Measurements from ENCODE around the gene NIN.
"Not testable (repeated sequence)": the region's sequence is repeated elsewhere in the genome, so short reads cannot be mapped to it uniquely, and the experiment has no call there.

The NIN gene

DNA sequence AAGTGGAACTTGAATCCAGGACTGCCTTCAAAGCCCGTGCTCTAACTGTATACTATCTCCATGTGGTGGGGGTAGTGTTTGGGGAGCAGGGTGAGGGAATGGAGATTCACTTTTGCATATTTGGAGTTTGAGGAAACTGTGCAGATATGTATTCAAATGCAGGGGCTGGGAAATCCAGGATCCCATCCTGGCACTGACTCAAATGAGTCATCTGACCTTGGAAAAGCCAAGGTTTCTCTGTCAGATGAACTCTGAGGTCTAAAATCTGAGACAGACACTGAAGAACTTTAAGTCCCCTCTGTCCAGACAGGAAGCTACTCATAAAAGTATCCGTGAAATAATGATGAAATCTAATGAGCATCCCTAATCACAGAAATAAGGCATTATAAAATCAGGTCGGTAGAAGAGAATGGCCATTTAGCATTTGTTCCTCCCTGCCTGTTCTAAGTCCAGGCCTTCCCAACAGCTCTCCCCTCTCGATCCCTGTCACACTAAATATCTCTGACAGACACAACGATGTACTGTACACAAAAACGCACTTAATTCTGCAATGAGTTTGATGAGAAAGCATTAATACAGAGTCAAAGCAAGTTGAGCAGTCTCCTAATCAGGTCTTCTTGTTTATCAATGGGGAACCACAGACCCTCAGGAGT lies 14.4 kb downstream of the NIN start:
- DNase-seq (ENCODE audit: low spot score), result no peak

DNA sequence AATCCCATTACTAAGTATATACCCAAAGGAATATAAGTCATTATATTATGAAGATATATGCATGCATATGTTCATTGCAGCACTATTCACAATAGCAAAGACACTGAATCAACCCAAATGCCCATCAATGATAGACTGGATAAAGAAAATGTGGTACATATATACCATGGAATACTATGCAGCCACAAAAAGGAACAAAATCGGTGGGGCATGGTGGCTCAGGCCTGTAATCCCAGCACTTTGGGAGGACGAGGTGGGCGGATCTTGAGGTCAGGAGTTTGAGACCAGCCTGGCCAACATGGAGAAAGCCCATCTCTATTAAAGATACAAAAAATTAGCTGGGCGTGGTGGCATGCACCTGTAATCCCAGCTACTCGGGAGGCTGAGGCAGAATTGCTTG lies 15.4 kb downstream of the NIN start:
- not testable (repeated sequence) for DNase-seq (ENCODE audit: low spot score)

- not testable (repeated sequence) for DNase-seq (ENCODE audit: low spot score)
These were observed 15.9 kb downstream of the NIN start for GRCh38 chr14:50815058-50815457.

- no peak for DNase-seq (ENCODE audit: low spot score)
These were observed 16.8 kb downstream of the NIN start for GRCh38 chr14:50814161-50814560.

- no peak for DNase-seq (ENCODE audit: low spot score)
These were observed 17.5 kb downstream of the NIN start for GRCh38 chr14:50813544-50813863.

DNA sequence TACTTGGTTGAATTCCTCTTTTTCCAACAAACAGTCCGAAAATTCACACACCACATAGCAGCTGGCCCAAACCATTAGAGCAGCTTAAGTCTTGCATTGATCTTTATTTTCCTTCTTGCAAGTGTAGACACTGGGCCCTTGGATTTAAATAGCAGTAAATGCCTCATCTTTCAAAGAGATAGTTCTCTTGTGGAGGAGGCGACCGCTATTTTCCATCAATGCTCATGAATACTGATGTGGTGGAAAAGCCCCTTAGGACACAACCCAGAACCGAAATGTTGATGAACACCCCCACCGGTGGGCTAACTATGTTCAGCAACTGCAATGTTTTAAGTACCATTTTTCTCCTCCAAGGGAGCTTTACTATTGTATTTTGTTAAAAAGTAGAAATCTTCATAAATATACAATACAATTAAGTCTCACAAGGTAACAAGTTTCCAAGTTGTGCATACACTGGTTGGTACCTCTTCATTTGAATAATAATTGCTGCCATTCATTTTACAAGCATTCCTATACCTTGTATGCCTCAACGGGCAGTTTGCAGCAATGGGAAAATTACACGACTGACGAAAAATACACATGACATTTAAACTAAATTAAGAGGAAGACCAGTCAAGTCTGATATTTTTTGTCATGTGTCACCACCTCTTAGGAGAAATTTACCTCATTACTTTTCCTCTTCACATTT lies 18.0 kb downstream of the NIN start:
- DNase-seq (ENCODE audit: low spot score), result no peak

GRCh38 chr14:50812180-50812579 lies 18.8 kb downstream of the NIN start:
- no peak for DNase-seq (ENCODE audit: low spot score)

DNA sequence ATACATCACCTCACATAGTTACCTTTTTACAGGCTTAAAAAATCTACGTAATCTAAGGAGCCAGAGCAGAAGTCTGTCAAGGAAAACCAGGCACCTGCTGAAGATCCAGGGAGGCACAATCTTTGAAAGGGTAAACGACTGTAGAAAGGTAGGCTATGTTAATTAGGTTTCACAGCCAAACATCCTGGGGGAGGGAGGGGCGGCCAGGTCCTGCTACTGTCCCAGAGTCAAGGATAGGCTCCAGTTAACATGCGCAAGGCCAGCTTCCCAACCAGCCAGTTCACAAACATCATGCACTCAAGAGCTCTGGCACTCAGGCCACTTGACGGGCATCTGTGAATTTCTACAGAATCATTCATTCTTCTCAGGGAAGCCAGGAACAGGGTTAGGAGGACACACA lies 22.9 kb downstream of the NIN start:
- DNase-seq (ENCODE audit: low spot score), result no peak

- DNase-seq (ENCODE audit: low spot score), result no peak
These were observed 24.6 kb downstream of the NIN start for GRCh38 chr14:50806241-50806933.

- DNase-seq (ENCODE audit: low spot score), result no peak
These were observed 25.6 kb downstream of the NIN start for GRCh38 chr14:50805396-50805795.

DNA sequence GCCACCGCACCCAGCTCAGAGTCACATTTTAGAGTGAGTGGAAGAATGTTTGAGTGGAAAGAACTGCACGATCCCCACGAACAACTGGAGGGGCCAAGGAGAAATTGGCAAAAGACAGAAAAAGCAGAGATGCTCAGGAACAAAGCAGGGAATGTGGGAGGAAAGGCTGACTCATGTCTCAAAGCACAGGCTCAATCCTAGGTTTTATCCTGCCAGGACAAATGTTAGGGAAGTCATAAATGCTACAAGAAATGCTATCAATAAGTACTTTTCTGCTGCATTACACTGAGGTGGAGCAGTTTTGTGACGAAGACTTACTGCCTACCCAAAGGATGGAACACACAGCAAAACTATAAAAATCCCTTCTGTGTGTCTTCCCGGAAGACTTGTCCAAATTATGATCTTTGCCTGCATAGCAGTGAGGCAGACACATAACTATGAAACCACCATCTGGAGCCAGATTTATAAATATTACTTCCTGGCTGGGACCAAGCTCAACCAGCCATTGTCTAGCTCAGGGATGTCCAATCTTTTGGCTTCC lies 26.7 kb downstream of the NIN start:
- no peak for DNase-seq (ENCODE audit: low spot score)

GRCh38 chr14:50801706-50802105 lies 29.3 kb downstream of the NIN start:
- DNase-seq (ENCODE audit: low spot score), result no peak

GRCh38 chr14:50800032-50800431 lies 30.9 kb downstream of the NIN start:
- DNase-seq (ENCODE audit: low spot score), result no peak

DNA sequence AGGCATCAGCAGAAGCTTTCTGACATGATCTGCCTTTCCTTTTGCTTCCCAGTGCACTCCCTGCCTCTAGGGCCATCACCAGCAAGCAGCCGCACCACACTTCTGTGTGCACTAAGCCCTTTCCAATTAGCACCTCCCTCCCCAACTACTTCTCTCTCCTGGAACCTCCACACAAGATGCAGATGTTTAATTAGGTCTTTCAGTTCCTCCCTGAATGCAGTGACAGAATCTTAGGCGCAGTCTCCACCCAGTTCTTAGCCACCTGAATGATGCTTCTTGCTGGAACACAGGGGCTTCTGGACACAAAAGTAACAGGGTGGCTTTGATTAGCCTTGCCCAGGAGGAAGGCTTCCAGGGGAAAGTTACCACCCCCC lies 32.9 kb downstream of the NIN start:
- DNase-seq (ENCODE audit: low spot score), result no peak

- no peak for DNase-seq (ENCODE audit: low spot score)
These were observed 33.5 kb downstream of the NIN start for GRCh38 chr14:50797250-50798047.

- no peak for DNase-seq (ENCODE audit: low spot score)
These were observed 34.6 kb downstream of the NIN start for GRCh38 chr14:50796390-50796789.

DNA sequence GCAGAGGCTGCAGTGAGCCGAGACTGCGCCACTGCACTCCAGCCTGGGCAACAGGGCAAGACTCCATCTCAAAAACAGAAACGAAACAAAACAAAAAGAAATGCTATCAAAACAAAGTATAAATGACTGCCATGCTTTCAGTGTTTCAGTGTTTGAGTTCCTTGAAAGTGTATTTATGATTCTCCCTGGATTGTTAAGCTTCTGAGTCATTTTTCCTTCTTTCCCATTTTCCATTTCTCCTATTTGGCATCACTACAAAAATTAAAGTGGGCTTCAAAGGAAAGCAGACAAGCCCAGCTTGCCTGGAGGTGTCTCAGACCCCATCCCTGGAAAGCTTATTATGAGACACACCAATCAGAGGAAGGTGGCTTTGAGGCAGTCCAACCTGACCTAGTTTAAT lies 35.1 kb downstream of the NIN start:
- no peak for DNase-seq (ENCODE audit: low spot score)

GRCh38 chr14:50795142-50795541 lies 35.8 kb downstream of the NIN start:
- no peak for DNase-seq (ENCODE audit: low spot score)

DNA sequence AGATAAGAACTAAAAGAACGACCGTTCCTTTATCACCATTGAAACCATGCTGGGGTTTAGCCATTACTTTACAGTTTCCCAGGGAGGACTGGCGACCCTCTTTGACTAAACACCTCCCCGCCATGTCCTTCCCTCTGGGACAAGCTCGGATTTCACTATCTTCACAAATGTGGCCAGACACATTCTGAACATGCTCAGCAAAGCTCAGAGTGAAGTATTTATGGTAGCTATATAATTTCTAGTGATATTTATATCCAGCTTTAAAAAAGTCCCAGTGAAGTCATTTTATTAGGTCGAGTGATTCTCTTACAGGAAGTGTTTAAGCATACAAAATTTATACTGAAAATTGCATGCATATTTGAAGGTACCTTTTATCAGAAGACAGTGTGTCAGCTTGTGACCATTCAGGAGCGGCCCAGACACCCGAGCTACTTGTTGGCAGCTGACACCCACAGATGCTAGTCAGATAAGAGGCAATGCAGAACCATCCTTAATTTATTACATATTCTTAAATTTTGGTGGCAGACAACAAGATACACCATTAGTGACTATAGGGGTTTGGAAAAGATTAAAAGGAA lies 36.8 kb downstream of the NIN start:
- DNase-seq (ENCODE audit: low spot score), result no peak

DNA sequence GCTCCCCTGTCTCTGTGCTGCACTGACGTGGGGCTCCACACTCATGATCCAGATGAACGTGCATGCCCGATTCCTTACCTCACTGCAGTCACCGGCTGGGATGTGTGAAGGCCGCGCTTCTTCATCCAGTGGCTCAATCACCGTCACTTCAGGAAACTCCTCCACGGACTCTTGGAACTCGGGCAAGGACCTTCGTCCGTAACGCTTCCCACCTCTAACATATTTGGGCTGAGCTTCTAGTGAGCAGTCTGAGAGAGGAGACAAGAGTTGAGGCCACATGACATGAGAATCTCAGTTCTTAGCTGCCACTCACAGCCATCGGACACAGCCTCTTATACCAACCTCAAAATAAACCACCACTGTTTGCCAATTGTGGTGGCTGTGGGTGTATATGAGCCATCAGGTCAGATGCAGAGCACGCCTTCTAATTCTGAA lies 38.3 kb downstream of the NIN start:
- DNase-seq (ENCODE audit: low spot score), result no peak

DNA sequence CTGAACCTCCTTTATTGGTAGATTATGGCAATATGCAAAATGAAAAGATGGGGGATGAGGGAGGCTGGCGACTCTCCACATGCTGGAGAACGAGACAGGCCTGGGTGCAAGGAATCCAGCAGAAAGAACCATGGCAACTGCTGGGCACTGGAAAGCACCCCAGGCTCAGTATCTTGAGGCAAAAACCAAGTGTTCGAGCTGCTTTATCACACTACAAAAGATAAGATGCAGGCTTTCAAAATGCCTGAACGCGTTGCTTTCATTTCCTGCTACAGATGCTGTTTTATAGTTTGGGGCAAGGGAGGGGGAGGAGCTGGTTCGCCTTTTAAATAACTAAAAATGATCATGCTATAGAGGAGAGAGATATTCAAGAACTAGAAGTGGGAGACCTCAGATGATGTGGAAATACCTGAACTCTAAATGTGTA lies 38.9 kb downstream of the NIN start:
- no peak for DNase-seq (ENCODE audit: low spot score)

DNA sequence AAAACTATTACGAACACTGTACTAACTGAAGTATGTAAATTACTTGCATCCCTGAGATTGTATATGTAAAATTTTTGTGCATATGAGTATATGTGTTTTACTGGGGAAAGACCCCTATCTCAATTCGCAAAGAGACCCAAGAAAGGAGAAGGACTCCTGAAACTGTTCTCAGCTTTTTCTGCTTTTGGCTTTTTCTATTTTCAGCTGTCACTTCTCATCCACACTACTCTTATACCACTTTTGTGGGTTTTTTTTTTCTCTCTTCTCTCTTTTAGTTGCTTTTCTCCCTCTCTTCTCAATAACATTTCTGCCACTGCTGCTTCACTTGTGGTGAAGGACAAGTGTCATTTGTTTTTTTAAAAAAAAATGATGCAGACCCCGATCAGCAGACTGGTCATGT lies 39.8 kb downstream of the NIN start:
- no peak for DNase-seq (ENCODE audit: low spot score)

All from iPS-NIHi11 (cell line).